ENCODE measurements around the gene RNF145.

Gene RNF145

GRCh38 chr5:159186319-159186718, 23.0 kb downstream of the RNF145 start:
- H3K23ac ChIP-seq (ENCODE audit: low read length): no peak overlapping the region
- H3K4me1 ChIP-seq (ENCODE audit: control insufficient read depth, low read depth, low read length): peaks cover 2% of the 10 kb centered on the region
- H3K79me1 ChIP-seq (ENCODE audit: low read length): peaks cover 7% of the 10 kb centered on the region
- no peak overlapping the region for H3K18ac ChIP-seq (ENCODE audit: low read length)
- no CpG with 5 or more reads among the region's 4 CpGs for WGBS (ENCODE audit: extremely low coverage, insufficient coverage, low lambda C conversion rate)
- DNase-seq: no peak
- no peaks in the 10 kb centered on the region for H3K79me2 ChIP-seq (ENCODE audit: control insufficient read depth, insufficient read depth, low read length)
- H2AK5ac ChIP-seq (ENCODE audit: low read length): no peak overlapping the region
- H3K4me2 ChIP-seq (ENCODE audit: low read length): no peak overlapping the region
- H4K8ac ChIP-seq (ENCODE audit: low read depth, low read length): no peak overlapping the region
- no peak overlapping the region for H3K4ac ChIP-seq (ENCODE audit: low read depth, low read length)
- H3K27ac ChIP-seq (ENCODE audit: low read depth, low read length): no peak overlapping the region
- no peak overlapping the region for H3K56ac ChIP-seq (ENCODE audit: low read length)
- no peak overlapping the region for H4K5ac ChIP-seq (ENCODE audit: low read length)
- H2BK15ac ChIP-seq (replicated peaks; ENCODE audit: low read depth): no peak overlapping the region
- no peaks in the 10 kb centered on the region for H3K27me3 ChIP-seq (ENCODE audit: insufficient read depth, low read length, poor library complexity)
- H2BK120ac ChIP-seq (ENCODE audit: low read depth, low read length): no peak overlapping the region
- no peak overlapping the region for H3K9ac ChIP-seq (ENCODE audit: low read length)
- H2BK5ac ChIP-seq (ENCODE audit: low read length): no peak overlapping the region
- no peak overlapping the region for H3K4me3 ChIP-seq (ENCODE audit: low read length)
- no peaks in the 10 kb centered on the region for H3K36me3 ChIP-seq (ENCODE audit: control insufficient read depth, insufficient read depth, low read length)

GRCh38 chr5:159185773-159186172, 23.6 kb downstream of the RNF145 start:
- no peak overlapping the region for H3K27ac ChIP-seq (ENCODE audit: low read depth, low read length)

GRCh38 chr5:159184858-159185381, 24.4 kb downstream of the RNF145 start:
- Histone ChIP-seq H3K36me3 (ENCODE audit: control insufficient read depth, insufficient read depth, low read length) (no peaks in the 10 kb centered on the region), H4K5ac (ENCODE audit: low read length) (no peak overlapping the region), H3K79me2 (ENCODE audit: control insufficient read depth, insufficient read depth, low read length) (no peaks in the 10 kb centered on the region), H3K18ac (ENCODE audit: low read length) (peak overlapping the region; percentile 51), H2BK120ac (ENCODE audit: low read depth, low read length) (no peak overlapping the region), H2BK5ac (ENCODE audit: low read length) (no peak overlapping the region), H3K27me3 (ENCODE audit: insufficient read depth, low read length, poor library complexity) (no peaks in the 10 kb centered on the region), H3K27ac (ENCODE audit: low read depth, low read length) (peak overlapping the region; percentile 51), H2AK5ac (ENCODE audit: low read length) (no peak overlapping the region), H3K23ac (ENCODE audit: low read length) (no peak overlapping the region), H3K4me1 (ENCODE audit: control insufficient read depth, low read depth, low read length) (peaks cover 2% of the 10 kb centered on the region), H3K4me3 (ENCODE audit: low read length) (no peak overlapping the region), H3K4ac (ENCODE audit: low read depth, low read length) (no peak overlapping the region), H2BK15ac (replicated peaks; ENCODE audit: low read depth) (no peak overlapping the region), H3K9ac (ENCODE audit: low read length) (no peak overlapping the region), H4K8ac (ENCODE audit: low read depth, low read length) (no peak overlapping the region), H3K4me2 (ENCODE audit: low read length) (no peak overlapping the region), H3K79me1 (ENCODE audit: low read length) (peaks cover 7% of the 10 kb centered on the region), H3K56ac (ENCODE audit: low read length) (peak overlapping the region; percentile 56)
- DNase-seq: peak; percentile 78
- no CpG with 5 or more reads among the region's 4 CpGs for WGBS (ENCODE audit: extremely low coverage, insufficient coverage, low lambda C conversion rate)

More at GRCh38 chr5:159185773-159186172, 23.6 kb downstream of the RNF145 start:
- H4K8ac ChIP-seq (ENCODE audit: low read depth, low read length): peak overlapping the region; percentile 56
- no peaks in the 10 kb centered on the region for H3K27me3 ChIP-seq (ENCODE audit: insufficient read depth, low read length, poor library complexity)
- H3K23ac ChIP-seq (ENCODE audit: low read length): no peak overlapping the region
- no peak overlapping the region for H3K9ac ChIP-seq (ENCODE audit: low read length)
- no peak overlapping the region for H3K4me2 ChIP-seq (ENCODE audit: low read length)
- H3K36me3 ChIP-seq (ENCODE audit: control insufficient read depth, insufficient read depth, low read length): no peaks in the 10 kb centered on the region
- no peak overlapping the region for H2BK120ac ChIP-seq (ENCODE audit: low read depth, low read length)
- H3K4me1 ChIP-seq (ENCODE audit: control insufficient read depth, low read depth, low read length): peaks cover 2% of the 10 kb centered on the region
- H3K4ac ChIP-seq (ENCODE audit: low read depth, low read length): no peak overlapping the region
- H3K79me1 ChIP-seq (ENCODE audit: low read length): peaks cover 7% of the 10 kb centered on the region
- no peak for DNase-seq
- no CpG with 5 or more reads among the region's 10 CpGs for WGBS (ENCODE audit: extremely low coverage, insufficient coverage, low lambda C conversion rate)
- no peaks in the 10 kb centered on the region for H3K79me2 ChIP-seq (ENCODE audit: control insufficient read depth, insufficient read depth, low read length)
- no peak overlapping the region for H2AK5ac ChIP-seq (ENCODE audit: low read length)
- no peak overlapping the region for H2BK5ac ChIP-seq (ENCODE audit: low read length)
- H3K4me3 ChIP-seq (ENCODE audit: low read length): no peak overlapping the region
- no peak overlapping the region for H4K5ac ChIP-seq (ENCODE audit: low read length)
- no peak overlapping the region for H3K56ac ChIP-seq (ENCODE audit: low read length)
- H2BK15ac ChIP-seq (replicated peaks; ENCODE audit: low read depth): no peak overlapping the region
- H3K18ac ChIP-seq (ENCODE audit: low read length): no peak overlapping the region

- Histone ChIP-seq H2BK15ac (replicated peaks; ENCODE audit: low read depth) (no peak overlapping the region), H3K36me3 (ENCODE audit: control insufficient read depth, insufficient read depth, low read length) (no peaks in the 10 kb centered on the region), H3K79me1 (ENCODE audit: low read length) (peaks cover 6% of the 10 kb centered on the region), H3K27me3 (ENCODE audit: insufficient read depth, low read length, poor library complexity) (no peaks in the 10 kb centered on the region), H3K27ac (ENCODE audit: low read depth, low read length) (no peak overlapping the region), H3K23ac (ENCODE audit: low read length) (no peak overlapping the region), H3K4ac (ENCODE audit: low read depth, low read length) (no peak overlapping the region), H2AK5ac (ENCODE audit: low read length) (no peak overlapping the region), H3K4me3 (ENCODE audit: low read length) (no peak overlapping the region), H4K8ac (ENCODE audit: low read depth, low read length) (no peak overlapping the region), H4K5ac (ENCODE audit: low read length) (no peak overlapping the region), H3K4me1 (ENCODE audit: control insufficient read depth, low read depth, low read length) (peaks cover 2% of the 10 kb centered on the region), H3K79me2 (ENCODE audit: control insufficient read depth, insufficient read depth, low read length) (no peaks in the 10 kb centered on the region), H2BK5ac (ENCODE audit: low read length) (no peak overlapping the region), H3K9ac (ENCODE audit: low read length) (no peak overlapping the region), H2BK120ac (ENCODE audit: low read depth, low read length) (no peak overlapping the region), H3K4me2 (ENCODE audit: low read length) (no peak overlapping the region), H3K18ac (ENCODE audit: low read length) (no peak overlapping the region), H3K56ac (ENCODE audit: low read length) (no peak overlapping the region)
- DNase-seq: no peak
- WGBS (ENCODE audit: extremely low coverage, insufficient coverage, low lambda C conversion rate): no CpG with 5 or more reads among the region's 3 CpGs
Measured at GRCh38 chr5:159184236-159184635, 25.1 kb downstream of the RNF145 start.

- H3K27ac ChIP-seq (ENCODE audit: low read depth, low read length): no peak overlapping the region
Measured at GRCh38 chr5:159183247-159183646, 26.1 kb downstream of the RNF145 start.

GRCh38 chr5:159182691-159183090, 26.7 kb downstream of the RNF145 start:
- H3K9ac ChIP-seq (ENCODE audit: low read length): no peak overlapping the region
- H2BK15ac ChIP-seq (replicated peaks; ENCODE audit: low read depth): no peak overlapping the region
- H3K4me3 ChIP-seq (ENCODE audit: low read length): no peak overlapping the region
- H2AK5ac ChIP-seq (ENCODE audit: low read length): no peak overlapping the region
- H3K79me1 ChIP-seq (ENCODE audit: low read length): peaks cover 4% of the 10 kb centered on the region
- H2BK5ac ChIP-seq (ENCODE audit: low read length): no peak overlapping the region
- H4K5ac ChIP-seq (ENCODE audit: low read length): no peak overlapping the region
- H3K23ac ChIP-seq (ENCODE audit: low read length): no peak overlapping the region
- H3K4me2 ChIP-seq (ENCODE audit: low read length): no peak overlapping the region
- H3K18ac ChIP-seq (ENCODE audit: low read length): no peak overlapping the region
- no CpG with 5 or more reads among the region's 1 CpG for WGBS (ENCODE audit: extremely low coverage, insufficient coverage, low lambda C conversion rate)
- H2BK120ac ChIP-seq (ENCODE audit: low read depth, low read length): no peak overlapping the region
- peaks cover 2% of the 10 kb centered on the region for H3K4me1 ChIP-seq (ENCODE audit: control insufficient read depth, low read depth, low read length)
- H3K56ac ChIP-seq (ENCODE audit: low read length): no peak overlapping the region
- H3K27me3 ChIP-seq (ENCODE audit: insufficient read depth, low read length, poor library complexity): no peaks in the 10 kb centered on the region
- H3K79me2 ChIP-seq (ENCODE audit: control insufficient read depth, insufficient read depth, low read length): no peaks in the 10 kb centered on the region
- peak; percentile 48 for DNase-seq
- no peak overlapping the region for H3K27ac ChIP-seq (ENCODE audit: low read depth, low read length)
- H3K4ac ChIP-seq (ENCODE audit: low read depth, low read length): no peak overlapping the region
- no peaks in the 10 kb centered on the region for H3K36me3 ChIP-seq (ENCODE audit: control insufficient read depth, insufficient read depth, low read length)
- no peak overlapping the region for H4K8ac ChIP-seq (ENCODE audit: low read depth, low read length)

More at GRCh38 chr5:159183247-159183646, 26.1 kb downstream of the RNF145 start:
- H3K23ac ChIP-seq (ENCODE audit: low read length): no peak overlapping the region
- no peak overlapping the region for H3K4me2 ChIP-seq (ENCODE audit: low read length)
- no peak for DNase-seq
- no peak overlapping the region for H3K18ac ChIP-seq (ENCODE audit: low read length)
- no peaks in the 10 kb centered on the region for H3K79me2 ChIP-seq (ENCODE audit: control insufficient read depth, insufficient read depth, low read length)
- H2AK5ac ChIP-seq (ENCODE audit: low read length): no peak overlapping the region
- peaks cover 2% of the 10 kb centered on the region for H3K4me1 ChIP-seq (ENCODE audit: control insufficient read depth, low read depth, low read length)
- H3K9ac ChIP-seq (ENCODE audit: low read length): no peak overlapping the region
- no peak overlapping the region for H4K8ac ChIP-seq (ENCODE audit: low read depth, low read length)
- peaks cover 6% of the 10 kb centered on the region for H3K79me1 ChIP-seq (ENCODE audit: low read length)
- no peak overlapping the region for H3K56ac ChIP-seq (ENCODE audit: low read length)
- no peak overlapping the region for H2BK5ac ChIP-seq (ENCODE audit: low read length)
- no CpG with 5 or more reads among the region's 1 CpG for WGBS (ENCODE audit: extremely low coverage, insufficient coverage, low lambda C conversion rate)
- H3K36me3 ChIP-seq (ENCODE audit: control insufficient read depth, insufficient read depth, low read length): no peaks in the 10 kb centered on the region
- no peak overlapping the region for H2BK120ac ChIP-seq (ENCODE audit: low read depth, low read length)
- H2BK15ac ChIP-seq (replicated peaks; ENCODE audit: low read depth): no peak overlapping the region
- no peak overlapping the region for H4K5ac ChIP-seq (ENCODE audit: low read length)
- no peak overlapping the region for H3K4me3 ChIP-seq (ENCODE audit: low read length)
- no peaks in the 10 kb centered on the region for H3K27me3 ChIP-seq (ENCODE audit: insufficient read depth, low read length, poor library complexity)
- no peak overlapping the region for H3K4ac ChIP-seq (ENCODE audit: low read depth, low read length)

Measured in mesendoderm (in vitro differentiated cells).